ENCODE measurements around the gene IKBKG.
"Not testable (repeated sequence)": the region's sequence is repeated elsewhere in the genome, so short reads cannot be mapped to it uniquely, and the experiment has no call there.

IKBKG gene

DNA sequence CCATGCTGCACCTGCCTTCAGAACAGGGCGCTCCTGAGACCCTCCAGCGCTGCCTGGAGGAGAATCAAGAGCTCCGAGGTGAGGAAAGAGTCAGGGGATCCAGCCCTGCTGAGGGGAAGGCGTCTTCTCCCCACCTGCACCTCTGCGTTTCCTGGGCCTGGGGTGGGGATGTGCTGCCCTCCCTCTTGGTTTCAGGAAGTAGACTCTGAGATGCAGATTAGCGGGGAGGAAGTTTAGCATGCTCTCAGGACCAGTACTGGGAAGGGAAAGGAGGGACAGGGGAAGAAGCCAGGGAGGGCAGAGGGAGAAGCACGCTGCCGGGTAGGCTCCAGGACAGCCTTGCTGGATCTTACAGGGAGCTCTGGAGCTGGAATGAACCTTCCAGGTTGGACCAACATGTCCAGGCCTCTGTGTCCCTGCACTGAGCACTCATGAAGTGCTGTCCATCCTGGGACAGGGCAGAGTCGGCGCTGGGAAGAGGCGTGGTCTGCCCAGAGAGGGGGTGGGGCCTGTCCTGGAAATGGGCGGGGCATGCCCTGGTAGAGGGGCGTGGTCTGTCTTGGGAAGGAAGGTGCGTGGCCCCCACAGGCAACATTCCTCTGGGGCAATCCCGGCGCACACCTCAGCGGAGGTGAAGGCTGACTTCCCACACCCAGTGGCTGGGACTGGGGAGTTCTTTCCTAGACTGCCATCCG lies 4.8 kb downstream of the IKBKG start:
- not testable (repeated sequence) for FAIRE-seq; DNase-seq (ENCODE audit: low spot score)

DNA sequence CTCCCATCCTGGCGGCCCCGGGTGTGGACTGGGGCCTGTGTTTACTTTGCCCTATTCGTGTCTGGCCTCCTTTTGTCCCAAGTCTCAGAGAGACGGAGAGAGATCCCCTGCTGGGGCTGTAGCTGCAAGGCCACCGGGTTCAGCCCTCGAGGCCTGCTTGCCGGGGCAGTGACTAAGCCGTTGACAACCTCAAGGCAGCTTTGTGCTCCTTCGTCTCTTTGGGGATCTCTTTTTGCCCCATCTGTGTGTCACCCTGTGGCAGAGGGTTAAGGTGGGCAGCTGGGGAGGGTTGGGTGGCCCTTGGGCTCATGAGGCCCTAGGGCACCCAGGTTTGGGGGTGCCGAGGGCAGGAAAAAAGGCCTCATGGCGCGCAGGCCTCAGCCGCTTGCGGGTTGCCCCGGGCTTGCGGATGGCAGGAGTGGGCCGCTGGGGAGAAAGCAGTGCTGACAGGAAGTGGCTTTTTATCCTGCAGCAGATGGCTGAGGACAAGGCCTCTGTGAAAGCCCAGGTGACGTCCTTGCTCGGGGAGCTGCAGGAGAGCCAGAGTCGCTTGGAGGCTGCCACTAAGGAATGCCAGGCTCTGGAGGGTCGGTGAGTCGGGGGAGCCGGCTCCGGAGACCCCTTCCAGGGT lies 10.8 kb downstream of the IKBKG start:
- not testable (repeated sequence) for FAIRE-seq; DNase-seq (ENCODE audit: low spot score)

DNA sequence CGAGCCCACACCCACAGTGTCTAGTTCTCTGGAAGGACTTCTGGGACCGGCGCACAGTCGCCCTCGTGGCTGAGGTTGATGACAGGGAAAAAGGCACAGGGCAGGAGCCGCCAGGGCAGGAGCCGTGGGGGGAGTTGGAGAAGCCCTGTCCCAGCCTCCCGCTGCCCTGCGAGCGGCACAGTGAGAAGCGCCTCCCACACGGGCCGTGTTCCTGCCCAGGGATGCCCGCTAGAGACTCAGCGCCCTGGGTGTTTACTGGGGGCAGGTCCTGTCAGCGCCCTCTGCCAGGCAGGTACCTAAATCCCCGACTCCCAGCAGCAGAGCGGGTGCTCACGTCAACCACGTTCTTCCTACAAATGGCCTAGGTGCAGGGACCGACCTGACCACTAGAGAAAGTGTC lies 11.5 kb downstream of the IKBKG start:
- DNase-seq (ENCODE audit: low spot score); FAIRE-seq: not testable (repeated sequence)

- not testable (repeated sequence) for FAIRE-seq; DNase-seq (ENCODE audit: low spot score)
Measured at GRCh38 chrX:154560326-154560725, 12.9 kb downstream of the IKBKG start.

GRCh38 chrX:154562295-154562694 lies 14.9 kb downstream of the IKBKG start:
- not testable (repeated sequence) for FAIRE-seq; DNase-seq (ENCODE audit: low spot score)

DNA sequence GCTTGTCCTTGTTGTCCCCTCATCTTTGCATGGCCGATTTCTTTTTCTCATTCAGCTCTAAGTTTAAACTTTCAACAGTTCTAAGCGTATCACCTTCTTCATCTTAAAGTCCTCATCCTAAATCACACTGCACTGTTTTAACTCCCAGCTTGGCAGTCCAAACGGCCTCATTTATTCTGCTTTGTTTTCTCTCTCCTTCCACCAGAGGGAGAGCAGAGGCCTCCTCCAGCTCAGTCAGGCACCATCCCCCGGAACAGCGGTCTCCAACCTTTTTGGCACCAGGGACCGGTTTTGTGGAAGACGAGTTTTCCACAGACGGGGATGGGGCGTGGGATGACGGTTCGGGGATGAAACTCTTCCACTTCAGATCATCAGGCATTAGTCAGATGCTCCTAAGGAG lies 22.9 kb downstream of the IKBKG start:
- DNase-seq (ENCODE audit: low spot score); FAIRE-seq: not testable (repeated sequence)

- not testable (repeated sequence) for FAIRE-seq
Measured at GRCh38 chrX:154573061-154573460, 25.6 kb downstream of the IKBKG start.

GRCh38 chrX:154575076-154575475 lies 27.7 kb downstream of the IKBKG start:
- peak; percentile 58 for FAIRE-seq
- DNase-seq (ENCODE audit: low spot score), result not testable (repeated sequence)

More at GRCh38 chrX:154573061-154573460, 25.6 kb downstream of the IKBKG start:
- DNase-seq (ENCODE audit: low spot score), result not testable (repeated sequence)

- FAIRE-seq; DNase-seq (ENCODE audit: low spot score): not testable (repeated sequence)
Measured at GRCh38 chrX:154582994-154583393, 35.6 kb downstream of the IKBKG start.

GRCh38 chrX:154584585-154585183 lies 37.3 kb downstream of the IKBKG start, which contains the start of gene CTAG1A:
Gene CTAG1A, plus strand, starts transcription at chrX:154585133. Its CDS starts 74 bp downstream, at chrX:154585207.
- FAIRE-seq; DNase-seq (ENCODE audit: low spot score): not testable (repeated sequence)

- peak; percentile 78 for FAIRE-seq
- not testable (repeated sequence) for DNase-seq (ENCODE audit: low spot score)
Measured at GRCh38 chrX:154590415-154590814, 43.0 kb downstream of the IKBKG start.

- FAIRE-seq (no peak), DNase-seq (ENCODE audit: low spot score) (no peak)
Measured at GRCh38 chrX:154592505-154592904, 45.1 kb downstream of the IKBKG start.

- DNase-seq (ENCODE audit: low spot score) (no peak), FAIRE-seq (no peak)
Measured at GRCh38 chrX:154593201-154593600, 45.8 kb downstream of the IKBKG start.

DNA sequence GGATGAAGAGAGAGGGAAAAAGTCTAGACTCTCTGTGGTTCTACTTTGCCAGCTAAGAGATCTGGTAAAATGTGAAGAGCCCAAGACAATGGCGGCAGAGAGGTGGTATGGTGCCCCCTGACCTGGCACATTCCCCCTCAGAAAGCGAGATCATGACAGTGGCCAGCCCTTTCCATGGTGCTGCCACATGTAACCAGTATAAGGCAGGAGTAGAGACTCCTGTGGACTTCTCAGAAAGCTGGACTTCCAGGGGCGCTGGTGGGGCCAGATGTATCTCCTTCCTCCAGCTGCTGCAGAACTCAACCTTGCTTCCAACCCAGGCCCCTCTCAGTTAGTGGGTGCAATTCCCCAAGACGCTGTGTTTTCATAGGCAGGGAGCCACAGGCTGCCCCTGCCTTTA lies 47.1 kb downstream of the IKBKG start:
- DNase-seq (ENCODE audit: low spot score), result no peak
- no peak for FAIRE-seq

- DNase-seq (ENCODE audit: low spot score), result no peak
- no peak for FAIRE-seq
Measured at GRCh38 chrX:154595559-154596249, 48.3 kb downstream of the IKBKG start.

- DNase-seq (ENCODE audit: low spot score) (no peak), FAIRE-seq (no peak)
Measured at GRCh38 chrX:154596290-154596929, 49.0 kb downstream of the IKBKG start.

GRCh38 chrX:154597221-154597620 lies 49.8 kb downstream of the IKBKG start:
- FAIRE-seq (no peak), DNase-seq (ENCODE audit: low spot score) (no peak)

GRCh38 chrX:154598656-154599055 lies 51.2 kb downstream of the IKBKG start:
- DNase-seq (ENCODE audit: low spot score) (no peak), FAIRE-seq (no peak)

- no peak for FAIRE-seq
- DNase-seq (ENCODE audit: low spot score), result no peak
Measured at GRCh38 chrX:154599531-154599930, 52.1 kb downstream of the IKBKG start.

GRCh38 chrX:154600759-154601374 lies 53.4 kb downstream of the IKBKG start:
- DNase-seq (ENCODE audit: low spot score) (no peak), FAIRE-seq (no peak)

DNA sequence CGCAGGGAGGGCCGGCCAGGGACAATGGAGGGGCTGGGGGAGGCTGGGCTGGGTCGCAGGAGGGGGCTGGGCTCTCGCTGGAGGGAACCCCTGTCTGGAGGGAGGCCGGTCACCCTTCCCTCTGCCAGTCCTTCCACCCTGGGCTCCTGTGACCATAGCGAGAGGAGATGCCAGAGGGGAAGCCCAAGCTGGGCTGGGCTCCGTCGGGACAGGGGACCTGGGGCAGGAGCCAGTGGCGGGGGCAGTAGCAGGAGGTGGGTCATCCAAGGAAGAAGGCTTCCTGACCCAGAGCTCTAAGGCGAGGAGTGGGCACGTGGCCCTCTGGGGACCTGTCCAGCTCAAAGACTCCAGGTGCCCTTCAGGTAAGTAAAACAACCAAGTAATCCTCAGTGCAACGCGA lies 54.8 kb downstream of the IKBKG start:
- DNase-seq (ENCODE audit: low spot score), result no peak
- FAIRE-seq, result no peak

Measured in RCC 7860 (cell line).